HG03521 (cell line): ENCODE measurements around the gene STPG1.

Source experiments
- ATAC-seq: cut with Tn5 transposase; IDR thresholded peaks from one replicate; pipeline ENCODE4 v1.9.1; 2021; ENCODE audit warnings: mild to moderate bottlenecking, moderate library complexity; ENCODE audit not compliant: unreplicated experiment

STPG1 gene

DNA sequence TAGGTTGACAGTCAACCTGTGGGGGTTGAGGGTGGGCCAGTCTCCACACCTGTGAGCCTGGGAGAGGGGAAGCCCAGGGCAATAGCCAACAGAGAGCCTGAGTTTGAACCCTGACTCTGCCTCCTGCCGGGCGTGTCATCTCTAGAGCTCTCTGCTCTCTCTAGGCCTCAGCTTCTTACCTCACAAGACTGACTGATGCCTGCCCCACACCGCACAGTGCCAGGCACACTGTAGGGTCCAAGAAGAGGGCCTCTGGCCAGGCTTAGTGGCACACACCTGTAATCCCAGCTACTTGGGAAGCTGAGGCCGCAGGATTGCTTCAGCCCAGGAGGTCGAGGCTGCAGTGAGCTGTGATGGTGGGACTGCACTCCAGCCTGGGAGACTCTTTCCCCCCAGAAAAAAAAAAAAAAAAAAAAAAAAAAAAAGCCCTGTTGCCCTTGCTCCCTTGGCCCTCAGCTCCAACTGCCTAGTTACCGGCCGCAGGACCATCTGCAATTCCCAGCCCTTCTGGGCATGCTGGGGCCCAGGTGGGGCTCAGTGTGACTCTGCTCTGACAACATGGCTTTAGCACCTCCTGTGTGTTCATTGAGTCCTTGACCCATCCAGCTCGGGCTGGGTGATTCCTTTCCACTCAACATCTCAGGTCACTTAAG is 69.4 kb downstream of the STPG1 start:
- no peak for ATAC-seq

- ATAC-seq = no peak
These were observed 70.0 kb downstream of the STPG1 start for GRCh38 chr1:24343412-24344089.

DNA sequence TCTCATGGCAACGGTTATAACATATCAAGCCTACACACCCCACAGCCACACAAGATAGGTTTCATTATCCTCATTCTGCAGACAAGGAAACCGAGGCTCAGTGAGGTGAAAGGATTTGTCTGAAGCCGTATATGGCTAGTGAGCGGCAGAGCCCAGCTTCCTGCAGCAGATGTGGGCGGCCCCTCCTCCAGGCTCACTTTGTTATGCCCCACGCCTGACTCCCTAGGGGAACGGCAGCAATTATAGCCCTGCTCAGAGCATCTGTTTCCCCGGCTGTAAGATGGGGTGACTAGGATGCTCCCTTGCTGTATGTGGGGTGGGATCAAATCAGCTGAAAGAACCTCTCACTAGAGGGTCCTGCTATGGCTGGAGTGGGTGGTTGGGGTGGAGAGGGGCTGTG is 72.3 kb downstream of the STPG1 start:
- no peak for ATAC-seq

DNA sequence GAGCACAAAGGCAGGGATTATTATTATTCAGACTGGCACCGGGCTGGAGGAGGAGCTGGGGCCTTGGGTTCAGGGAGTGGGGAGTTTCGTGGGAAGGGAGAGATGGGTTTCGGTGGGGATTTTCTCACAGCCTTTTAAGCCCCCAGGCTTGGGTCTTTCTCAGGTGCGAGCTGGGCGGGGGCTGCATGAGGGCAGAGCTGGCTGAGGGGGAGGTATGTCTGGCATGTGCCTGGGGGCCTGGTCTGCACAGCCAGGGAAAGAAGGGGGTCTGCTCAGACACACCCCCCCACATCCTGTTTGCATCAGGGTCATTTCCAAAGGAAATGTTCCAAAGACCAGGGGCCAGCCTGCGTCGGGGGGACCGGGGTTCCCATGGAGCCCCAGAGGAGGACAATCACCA is 72.8 kb downstream of the STPG1 start:
- ATAC-seq = no peak

GRCh38 chr1:24339996-24340395 is 73.6 kb downstream of the STPG1 start:
- ATAC-seq = no peak

GRCh38 chr1:24338447-24338846 is 75.1 kb downstream of the STPG1 start:
- no peak for ATAC-seq

DNA sequence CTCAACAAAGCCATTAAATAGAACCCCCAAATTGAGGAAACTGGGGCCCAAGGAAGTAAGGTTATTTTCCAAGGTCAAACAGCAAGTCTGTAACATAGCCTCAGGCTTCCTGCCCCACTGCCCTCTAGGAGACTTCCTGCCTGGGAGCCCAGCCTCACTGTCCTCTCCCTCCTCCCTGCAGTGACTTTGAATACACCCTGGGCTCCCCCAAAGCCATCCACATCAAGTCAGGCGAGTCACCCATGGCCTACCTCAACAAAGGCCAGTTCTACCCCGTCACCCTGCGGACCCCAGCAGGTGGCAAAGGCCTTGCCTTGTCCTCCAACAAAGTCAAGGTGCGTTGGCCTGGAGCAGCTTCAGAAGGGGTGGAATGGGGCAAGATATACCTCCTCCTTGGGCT is 76.1 kb downstream of the STPG1 start:
- ATAC-seq = no peak

GRCh38 chr1:24336075-24336474 is 77.5 kb downstream of the STPG1 start:
- no peak for ATAC-seq

DNA sequence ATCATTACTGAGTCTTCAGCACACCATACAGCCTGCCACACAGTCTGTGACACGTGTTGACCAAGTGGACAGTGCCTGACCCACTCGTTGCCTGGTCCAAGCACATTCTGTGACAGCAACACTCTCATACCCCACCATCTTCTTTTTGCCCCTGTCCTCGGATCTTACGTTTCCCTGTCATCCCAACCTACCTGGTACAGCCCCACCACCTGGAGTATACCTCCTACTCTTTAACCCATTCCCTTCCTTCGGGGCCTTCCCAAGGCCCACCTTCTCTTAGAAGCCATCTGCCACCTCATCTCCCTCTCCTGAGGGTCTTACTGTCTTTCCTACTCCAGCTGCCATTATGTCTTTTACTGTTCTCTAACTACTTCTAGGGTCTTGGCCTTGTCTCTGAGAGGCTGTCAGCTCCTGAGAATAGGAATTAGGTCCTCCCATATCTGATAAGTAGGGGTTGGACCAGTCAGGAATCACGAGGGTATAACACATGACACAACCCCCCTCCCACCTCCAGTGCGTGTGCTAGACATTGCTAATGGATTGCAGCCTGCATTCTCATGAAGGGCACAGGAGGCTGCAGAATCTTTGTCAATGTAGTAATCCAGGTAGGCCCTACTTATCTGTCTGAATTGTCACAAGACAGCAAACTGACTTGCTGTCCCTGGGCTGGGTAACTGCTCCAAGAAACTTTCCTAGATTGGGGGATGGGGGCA is 81.5 kb downstream of the STPG1 start:
- no peak for ATAC-seq

DNA sequence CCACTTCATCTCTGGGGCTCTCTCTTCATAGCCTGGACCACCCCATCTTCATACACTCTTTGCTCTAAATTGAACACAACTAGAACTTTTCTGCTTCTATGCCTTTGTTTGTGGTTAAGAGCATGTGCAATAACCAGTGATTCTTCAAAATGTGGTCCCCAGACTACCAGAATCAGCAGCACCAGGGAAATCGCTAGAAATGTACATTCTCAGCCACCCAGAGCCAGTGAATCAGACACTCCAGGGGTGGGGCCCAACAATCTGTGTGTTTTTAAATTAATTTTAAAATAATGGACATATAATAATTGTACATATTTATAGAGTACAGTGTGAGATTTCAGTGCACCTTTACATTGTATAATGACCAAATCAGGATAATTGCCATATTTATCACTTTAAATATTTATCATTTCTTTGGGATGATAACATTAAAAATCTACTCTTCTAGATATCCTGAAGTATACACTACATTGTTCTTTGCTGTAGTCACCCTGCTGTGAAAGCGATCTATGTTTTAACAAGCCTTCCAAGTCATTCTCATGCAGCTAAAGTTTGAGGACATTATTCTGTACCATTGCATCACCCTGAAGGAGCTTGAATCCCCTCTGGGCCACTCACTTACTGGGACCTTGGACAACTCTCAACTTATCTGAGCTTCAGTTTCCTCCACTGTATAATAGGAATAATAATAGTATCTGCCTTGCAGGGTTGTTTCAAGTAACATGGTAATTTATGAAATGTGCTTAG is 83.6 kb downstream of the STPG1 start:
- no peak for ATAC-seq

DNA sequence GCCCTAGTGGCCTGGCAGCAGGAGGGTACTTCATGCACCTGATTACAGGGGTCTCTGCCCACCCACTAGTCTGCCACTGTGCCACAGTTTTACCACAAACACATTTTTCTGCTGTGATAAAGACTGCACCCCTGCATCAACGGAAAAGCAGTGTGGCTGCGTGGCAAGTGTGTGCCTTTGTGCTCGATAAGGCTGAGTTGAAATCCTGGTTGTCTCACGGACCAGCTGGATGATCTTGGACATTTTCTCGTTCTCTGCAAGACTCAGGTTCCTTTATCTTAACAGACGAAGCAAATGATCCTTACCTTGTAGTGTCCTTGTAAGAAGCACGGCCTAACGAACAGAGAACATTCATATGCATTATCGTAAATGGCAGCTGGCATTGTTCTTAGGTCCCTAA is 84.3 kb downstream of the STPG1 start:
- ATAC-seq = no peak

DNA sequence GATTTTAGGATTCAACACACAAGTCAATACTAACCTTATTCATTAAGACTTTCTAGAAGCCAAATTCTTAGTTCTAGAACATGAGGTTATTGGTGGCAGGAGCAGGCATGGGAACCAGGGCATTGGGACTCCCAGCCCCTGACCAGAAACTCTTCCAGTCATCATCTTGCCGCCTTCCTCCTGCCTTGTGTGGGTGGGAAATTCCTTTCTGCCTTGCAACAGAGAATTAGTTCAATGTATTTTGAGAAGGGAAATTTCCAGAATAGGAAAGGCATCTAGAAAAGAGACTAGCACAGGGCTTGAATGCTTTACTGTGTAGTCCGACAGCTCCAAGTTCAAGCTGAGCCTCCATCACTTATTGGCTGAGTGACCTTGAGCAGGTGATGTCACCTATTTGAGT is 85.7 kb downstream of the STPG1 start:
- no peak for ATAC-seq

DNA sequence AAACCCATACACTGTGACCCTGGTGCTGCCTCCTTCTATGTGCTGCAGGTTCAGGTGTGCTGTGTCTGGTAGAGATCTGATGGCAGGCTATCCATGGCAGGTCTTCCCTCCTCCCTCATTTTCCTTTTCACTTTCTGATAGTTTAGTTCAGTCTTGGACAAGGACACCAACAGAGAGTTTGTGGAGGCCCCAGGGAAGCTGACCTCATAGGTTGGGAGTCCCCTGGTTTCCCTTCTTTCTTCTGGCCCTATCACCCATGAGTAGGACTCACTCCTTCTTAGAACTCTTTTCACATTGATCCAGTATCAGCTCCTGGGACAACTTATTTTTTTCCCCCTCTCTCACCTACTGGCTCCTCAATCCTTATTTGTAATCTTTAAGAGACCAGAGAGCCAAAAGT is 86.1 kb downstream of the STPG1 start:
- no peak for ATAC-seq

- no peak for ATAC-seq
These were observed 87.8 kb downstream of the STPG1 start for GRCh38 chr1:24325587-24326449.

GRCh38 chr1:24324903-24325302 is 88.7 kb downstream of the STPG1 start:
- ATAC-seq = no peak

DNA sequence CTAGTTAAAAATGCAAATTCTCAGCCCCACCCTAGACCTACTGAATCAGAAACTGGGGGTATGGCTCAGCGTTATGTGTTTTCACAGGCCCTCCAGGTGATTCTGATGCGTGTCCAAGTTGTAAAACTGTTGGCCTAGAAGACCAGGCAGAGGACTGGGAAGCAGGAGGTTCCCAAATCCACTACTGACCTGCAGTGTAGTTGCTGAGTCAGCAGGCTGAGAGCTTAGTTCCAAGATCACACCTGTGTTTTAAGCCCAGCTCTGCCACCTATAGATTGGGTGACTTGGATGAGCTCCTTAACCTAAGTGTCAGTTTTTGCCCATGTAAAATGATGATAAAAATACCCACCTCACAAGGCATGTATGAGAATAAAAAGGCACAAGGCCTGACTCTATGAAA is 90.3 kb downstream of the STPG1 start:
- no peak for ATAC-seq

GRCh38 chr1:24322470-24323177 is 91.0 kb downstream of the STPG1 start:
- ATAC-seq = no peak

DNA sequence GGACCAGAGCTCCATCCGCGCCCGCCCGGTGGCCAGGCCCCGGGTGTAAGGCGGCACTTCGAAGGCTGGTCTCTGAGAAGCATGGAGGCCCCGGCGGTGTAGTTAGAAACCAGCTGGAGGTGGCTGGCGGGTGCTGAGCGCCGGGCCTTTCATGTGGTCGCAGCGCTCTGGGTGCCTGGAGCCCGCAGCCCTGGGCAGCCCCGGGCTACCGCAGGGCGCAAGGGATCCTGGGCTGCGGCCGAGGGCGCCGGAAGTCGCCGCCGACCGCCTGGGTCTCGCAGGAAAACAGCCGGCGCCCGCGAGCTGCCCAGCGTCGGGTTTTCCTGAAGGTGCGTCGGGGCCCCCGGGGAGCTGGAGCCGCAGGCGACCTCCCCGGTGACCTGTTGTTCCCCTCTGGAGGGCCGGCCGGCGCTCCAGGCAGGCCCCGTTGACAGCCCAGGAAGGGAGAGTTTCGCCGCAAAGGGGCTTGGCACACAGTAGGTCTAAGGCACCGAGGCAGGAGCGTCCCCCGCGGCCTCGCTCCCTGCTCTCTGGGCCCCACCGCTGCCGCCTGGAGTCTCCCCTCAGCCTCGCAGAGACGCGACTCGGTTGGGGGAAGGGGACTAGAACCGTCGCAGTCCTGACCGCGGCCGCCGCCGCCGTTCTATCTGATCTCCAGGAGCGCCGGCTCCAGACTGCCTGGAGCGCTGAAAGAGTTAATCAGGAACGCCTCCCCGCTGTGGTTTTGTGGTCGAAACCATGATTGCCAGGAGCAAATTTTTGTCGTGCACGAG is 91.7 kb downstream of the STPG1 start:
- ATAC-seq = no peak

- ATAC-seq = no peak
These were observed 92.5 kb downstream of the STPG1 start for GRCh38 chr1:24321126-24321525.
